DND-41 (cell line): ENCODE data around the gene LSM14A.

Experiments used
- EZH2 ChIP-seq: IDR thresholded peaks from 3 replicates; pipeline ENCODE4 v1.6.1; 2012; ENCODE audit warnings: borderline replicate concordance, low read depth, mild to moderate bottlenecking, moderate library complexity, low read length, inconsistent platforms; ENCODE audit not compliant: severe bottlenecking
- TF ChIP-seq, protein P1 (sequence below): IDR thresholded peaks from 2 replicates; pipeline ENCODE4 v1.5.1; 2012; ENCODE audit warnings: borderline replicate concordance, low read length, moderate library complexity, mild to moderate bottlenecking; ENCODE audit not compliant: poor library complexity, severe bottlenecking; ENCODE audit errors: extremely low read depth

GRCh38 chr19:34255546-34255945, 83.2 kb downstream of the LSM14A start:
- no peak for TF ChIP-seq EZH2
- TF ChIP-seq, protein P1, sequence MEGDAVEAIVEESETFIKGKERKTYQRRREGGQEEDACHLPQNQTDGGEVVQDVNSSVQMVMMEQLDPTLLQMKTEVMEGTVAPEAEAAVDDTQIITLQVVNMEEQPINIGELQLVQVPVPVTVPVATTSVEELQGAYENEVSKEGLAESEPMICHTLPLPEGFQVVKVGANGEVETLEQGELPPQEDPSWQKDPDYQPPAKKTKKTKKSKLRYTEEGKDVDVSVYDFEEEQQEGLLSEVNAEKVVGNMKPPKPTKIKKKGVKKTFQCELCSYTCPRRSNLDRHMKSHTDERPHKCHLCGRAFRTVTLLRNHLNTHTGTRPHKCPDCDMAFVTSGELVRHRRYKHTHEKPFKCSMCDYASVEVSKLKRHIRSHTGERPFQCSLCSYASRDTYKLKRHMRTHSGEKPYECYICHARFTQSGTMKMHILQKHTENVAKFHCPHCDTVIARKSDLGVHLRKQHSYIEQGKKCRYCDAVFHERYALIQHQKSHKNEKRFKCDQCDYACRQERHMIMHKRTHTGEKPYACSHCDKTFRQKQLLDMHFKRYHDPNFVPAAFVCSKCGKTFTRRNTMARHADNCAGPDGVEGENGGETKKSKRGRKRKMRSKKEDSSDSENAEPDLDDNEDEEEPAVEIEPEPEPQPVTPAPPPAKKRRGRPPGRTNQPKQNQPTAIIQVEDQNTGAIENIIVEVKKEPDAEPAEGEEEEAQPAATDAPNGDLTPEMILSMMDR = no peak
